ENCODE data around the gene ZNF414. TPM values are rescaled to one million over a fixed set of nuclear protein-coding genes. Genes with fewer than 3 reads are reported as not detected.

ZNF414 gene
- total and polyA plus RNA-seq, 2 experiments from 2014 or later: 50.7 to 64.2 TPM

DNA sequence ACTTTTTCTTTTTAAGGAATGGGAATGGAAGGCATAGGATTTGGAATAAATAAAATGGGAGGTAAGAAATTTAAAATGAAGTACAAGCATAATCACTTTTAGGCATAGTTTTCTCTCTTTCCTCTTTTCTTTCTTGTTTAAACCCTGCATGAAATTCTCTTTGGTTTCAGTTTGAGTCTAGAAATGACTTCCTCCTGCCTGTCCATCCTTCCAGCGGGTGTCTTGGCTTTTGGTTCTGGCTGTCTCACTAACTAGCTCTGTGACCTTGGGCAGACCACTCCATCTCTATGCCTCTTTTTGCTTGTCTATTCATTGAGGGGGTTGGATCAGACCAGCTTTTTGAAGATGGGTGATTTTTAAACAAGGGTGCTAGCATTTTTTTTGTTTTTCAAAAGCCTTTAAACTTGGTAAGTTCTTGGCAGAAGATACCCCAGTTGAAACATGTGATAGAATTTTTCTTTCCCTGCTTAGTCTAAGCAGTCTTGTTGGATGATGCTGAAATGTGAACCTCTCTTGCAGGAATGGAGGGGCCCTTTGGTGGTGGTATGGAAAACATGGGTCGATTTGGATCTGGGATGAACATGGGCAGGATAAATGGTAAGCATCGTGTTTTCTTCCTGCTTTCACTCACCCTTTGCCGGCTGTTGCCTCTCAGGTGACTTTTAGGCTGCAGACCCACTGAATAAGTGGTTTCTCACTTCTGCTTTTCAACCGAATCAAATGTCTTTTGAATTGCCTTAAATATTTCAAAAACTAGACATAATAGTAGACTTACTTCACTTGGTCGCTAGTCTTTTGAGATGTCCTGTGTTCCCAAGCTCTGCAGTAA lies 40.1 kb downstream of the ZNF414 start:
- TF ChIP-seq, protein P1, sequence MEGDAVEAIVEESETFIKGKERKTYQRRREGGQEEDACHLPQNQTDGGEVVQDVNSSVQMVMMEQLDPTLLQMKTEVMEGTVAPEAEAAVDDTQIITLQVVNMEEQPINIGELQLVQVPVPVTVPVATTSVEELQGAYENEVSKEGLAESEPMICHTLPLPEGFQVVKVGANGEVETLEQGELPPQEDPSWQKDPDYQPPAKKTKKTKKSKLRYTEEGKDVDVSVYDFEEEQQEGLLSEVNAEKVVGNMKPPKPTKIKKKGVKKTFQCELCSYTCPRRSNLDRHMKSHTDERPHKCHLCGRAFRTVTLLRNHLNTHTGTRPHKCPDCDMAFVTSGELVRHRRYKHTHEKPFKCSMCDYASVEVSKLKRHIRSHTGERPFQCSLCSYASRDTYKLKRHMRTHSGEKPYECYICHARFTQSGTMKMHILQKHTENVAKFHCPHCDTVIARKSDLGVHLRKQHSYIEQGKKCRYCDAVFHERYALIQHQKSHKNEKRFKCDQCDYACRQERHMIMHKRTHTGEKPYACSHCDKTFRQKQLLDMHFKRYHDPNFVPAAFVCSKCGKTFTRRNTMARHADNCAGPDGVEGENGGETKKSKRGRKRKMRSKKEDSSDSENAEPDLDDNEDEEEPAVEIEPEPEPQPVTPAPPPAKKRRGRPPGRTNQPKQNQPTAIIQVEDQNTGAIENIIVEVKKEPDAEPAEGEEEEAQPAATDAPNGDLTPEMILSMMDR (IDR thresholded peaks at IDR 0.05; ENCODE audit: low read depth, low read length): no peak
- no peaks in the 10 kb centered on the region for H3K9me3 ChIP-seq (ENCODE audit: low read depth)
- H3K27ac ChIP-seq: no peak overlapping the region
- H3K4me3 ChIP-seq: no peak overlapping the region
- H3K27me3 ChIP-seq: no peaks in the 10 kb centered on the region
- peaks cover 55% of the 10 kb centered on the region for H3K36me3 ChIP-seq
- no peak for DNase-seq (ENCODE audit: low read depth in 1 of 2, low spot score in 1 of 2)
- H3K4me1 ChIP-seq (ENCODE audit: low read depth): no peaks in the 10 kb centered on the region

DNA sequence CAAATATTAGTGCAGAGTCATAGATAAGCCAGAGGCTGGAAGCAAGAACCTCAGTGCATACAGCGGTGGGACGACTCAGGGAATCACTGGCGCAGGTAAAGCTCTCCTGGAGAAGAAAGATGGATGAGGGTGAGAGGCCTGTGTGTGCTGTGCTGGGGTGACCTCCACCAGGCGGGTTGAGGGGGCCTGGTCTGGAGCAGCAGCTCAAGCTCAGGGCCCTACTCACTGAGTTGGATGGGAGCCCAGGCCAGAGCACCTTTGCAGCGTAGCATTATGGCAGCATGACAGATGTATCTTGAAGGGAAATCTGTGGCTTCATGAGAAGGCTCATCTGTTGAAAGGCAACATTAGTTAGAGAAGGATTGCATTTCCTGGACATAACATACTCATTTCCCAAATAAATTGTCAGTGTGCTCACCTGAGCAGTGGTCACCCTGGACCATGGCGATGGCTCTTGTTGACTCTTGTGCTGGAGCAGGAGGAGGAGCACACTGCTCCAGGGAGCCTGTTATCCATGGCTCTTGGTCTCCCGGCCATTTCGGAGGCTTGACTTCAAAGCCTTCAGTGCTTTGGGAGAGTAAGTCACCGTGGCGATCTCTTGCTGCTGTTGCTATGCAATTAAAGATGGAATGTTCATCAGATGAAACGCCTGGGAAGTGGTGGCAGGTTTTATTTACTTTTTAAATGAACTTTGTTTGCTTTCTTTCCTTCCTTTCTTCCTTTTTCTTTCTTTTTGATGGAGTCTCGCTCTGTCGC lies 44.2 kb downstream of the ZNF414 start:
- Histone ChIP-seq H3K27me3 (no peaks in the 10 kb centered on the region), H3K9me3 (ENCODE audit: low read depth) (no peaks in the 10 kb centered on the region), H3K4me3 (no peak overlapping the region), H3K27ac (no peak overlapping the region), H3K36me3 (peaks cover 74% of the 10 kb centered on the region), H3K4me1 (ENCODE audit: low read depth) (no peaks in the 10 kb centered on the region)
- no peak for DNase-seq (ENCODE audit: low read depth in 1 of 2, low spot score in 1 of 2)
- TF ChIP-seq, protein P1 (IDR thresholded peaks at IDR 0.05; ENCODE audit: low read depth, low read length): no peak

GRCh38 chr19:8468761-8469373 lies 45.1 kb downstream of the ZNF414 start:
- Histone ChIP-seq H3K27me3 (no peaks in the 10 kb centered on the region), H3K9me3 (ENCODE audit: low read depth) (no peaks in the 10 kb centered on the region), H3K27ac (no peak overlapping the region), H3K4me3 (no peak overlapping the region), H3K36me3 (peaks cover 76% of the 10 kb centered on the region), H3K4me1 (ENCODE audit: low read depth) (no peaks in the 10 kb centered on the region)
- TF ChIP-seq, protein P1 (IDR thresholded peaks at IDR 0.05; ENCODE audit: low read depth, low read length): no peak
- DNase-seq (ENCODE audit: low read depth in 1 of 2, low spot score in 1 of 2): peak in 1 of 2 donors; percentile 38

DNA sequence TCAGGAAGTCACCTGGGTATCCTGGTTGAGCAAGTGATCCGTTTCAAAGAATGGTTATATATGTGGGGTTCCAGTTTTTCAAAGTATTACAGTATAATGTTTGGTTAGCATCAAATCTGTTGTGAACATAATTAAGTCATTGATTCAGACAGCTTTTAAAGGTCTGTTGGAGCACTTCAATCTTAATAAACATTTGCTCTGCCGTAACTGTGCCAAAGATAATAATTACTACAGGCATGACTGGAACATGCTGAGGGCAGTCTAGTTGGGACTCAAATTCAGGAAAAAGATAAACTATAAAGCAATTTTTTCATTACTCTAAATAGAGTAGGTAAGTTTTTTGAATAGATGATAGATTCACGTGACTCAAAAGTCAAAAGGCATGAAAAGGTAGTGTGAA lies 45.8 kb downstream of the ZNF414 start:
- Histone ChIP-seq H3K27me3 (no peaks in the 10 kb centered on the region), H3K27ac (no peak overlapping the region), H3K36me3 (peaks cover 76% of the 10 kb centered on the region), H3K4me1 (ENCODE audit: low read depth) (no peaks in the 10 kb centered on the region), H3K4me3 (no peak overlapping the region), H3K9me3 (ENCODE audit: low read depth) (no peaks in the 10 kb centered on the region)
- TF ChIP-seq, protein P1 (IDR thresholded peaks at IDR 0.05; ENCODE audit: low read depth, low read length): no peak
- no peak for DNase-seq (ENCODE audit: low read depth in 1 of 2, low spot score in 1 of 2)

DNA sequence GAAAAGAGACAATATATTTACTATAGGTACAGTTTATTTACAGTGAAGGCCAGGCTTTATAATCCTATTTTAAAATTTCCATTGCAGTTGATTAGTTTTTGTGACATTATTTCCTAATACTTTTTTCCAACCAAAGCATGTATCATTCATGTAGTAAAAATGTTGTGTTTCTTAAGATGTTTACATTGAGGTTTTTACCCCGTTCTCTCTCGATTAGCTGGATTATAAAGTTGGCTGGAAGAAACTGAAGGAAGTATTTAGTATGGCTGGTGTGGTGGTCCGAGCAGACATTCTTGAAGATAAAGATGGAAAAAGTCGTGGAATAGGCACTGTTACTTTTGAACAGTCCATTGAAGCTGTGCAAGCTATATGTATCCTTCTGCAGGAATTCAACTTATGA lies 47.9 kb downstream of the ZNF414 start:
- peaks cover 64% of the 10 kb centered on the region for H3K36me3 ChIP-seq
- H3K4me1 ChIP-seq (ENCODE audit: low read depth): peaks cover 8% of the 10 kb centered on the region
- TF ChIP-seq, protein P1 (IDR thresholded peaks at IDR 0.05; ENCODE audit: low read depth, low read length): no peak
- no peak for DNase-seq (ENCODE audit: low read depth in 1 of 2, low spot score in 1 of 2)
- H3K4me3 ChIP-seq: no peak overlapping the region
- H3K27me3 ChIP-seq: no peaks in the 10 kb centered on the region
- no peaks in the 10 kb centered on the region for H3K9me3 ChIP-seq (ENCODE audit: low read depth)
- no peak overlapping the region for H3K27ac ChIP-seq
